DND-41 (cell line): Measurements from ENCODE around the gene MYH9.
"Not testable (repeated sequence)": the region's sequence is repeated elsewhere in the genome, so short reads cannot be mapped to it uniquely, and the experiment has no call there.

Experiments
- ATAC-seq: fragments of 200-7000 bp; cut with Tn5 transposase; 3 replicates; pipeline ENCODE4 v1.9.1; 2021; ENCODE audit warnings: low read depth; ENCODE audit not compliant: insufficient read depth
- DNase-seq: peaks from one replicate; pipeline ENCODE4 v3.0.0-alpha.2; 2020
- H2AFZ ChIP-seq: 2 replicates; pipeline ENCODE4 v1.6.0; 2012; ENCODE audit warnings: low read depth, low read length
- H3K27ac ChIP-seq: 2 replicates; pipeline ENCODE4 v1.5.1; 2012; ENCODE audit warnings: low read length, inconsistent platforms
- H3K27me3 ChIP-seq: fragments of 200-600 bp; sonication (generic); 2 replicates; pipeline ENCODE4 v1.6.0; 2012; ENCODE audit warnings: low read length, mild to moderate bottlenecking, inconsistent platforms; ENCODE audit not compliant: insufficient read depth, poor library complexity
- H3K36me3 ChIP-seq: 2 replicates; pipeline ENCODE4 v1.5.1; 2012; ENCODE audit warnings: low read length, inconsistent platforms; ENCODE audit not compliant: insufficient read depth
- H3K4me1 ChIP-seq: 2 replicates; pipeline ENCODE4 v1.5.1; 2012; ENCODE audit warnings: mild to moderate bottlenecking, low read length; ENCODE audit not compliant: insufficient read depth
- H3K4me2 ChIP-seq: 2 replicates; pipeline ENCODE4 v1.6.0; 2012; ENCODE audit warnings: mild to moderate bottlenecking, moderate library complexity, low read length, inconsistent platforms; ENCODE audit not compliant: insufficient read depth
- H3K4me3 ChIP-seq, 2 experiments: fragments of 200-600 bp in 1 of 2; shearing (Covaris generic) in 1 of 2; 2 replicates each; pipeline ENCODE4 v1.5.1; 2012 to 2016; ENCODE audit warnings: inconsistent platforms in 2 of 2, low read length in 2 of 2, mild to moderate bottlenecking in 2 of 2, low read depth in 1 of 2, moderate library complexity in 1 of 2
- H3K79me2 ChIP-seq: 2 replicates; pipeline ENCODE4 v1.6.0; 2012; ENCODE audit warnings: low read length, inconsistent platforms; ENCODE audit not compliant: insufficient read depth
- H3K9ac ChIP-seq: 2 replicates; pipeline ENCODE4 v1.6.0; 2012; ENCODE audit warnings: low read depth, mild to moderate bottlenecking, inconsistent platforms, low read length, moderate library complexity
- H3K9me3 ChIP-seq: 2 replicates; pipeline ENCODE4 v1.5.1; 2012; ENCODE audit warnings: low read length, moderate library complexity, mild to moderate bottlenecking, inconsistent platforms; ENCODE audit not compliant: insufficient read depth, severe bottlenecking
- H4K20me1 ChIP-seq: 2 replicates; pipeline ENCODE4 v1.6.0; 2012; ENCODE audit warnings: low read length; ENCODE audit not compliant: insufficient read depth
- EZH2 ChIP-seq: IDR thresholded peaks from 3 replicates; pipeline ENCODE4 v1.6.1; 2012; ENCODE audit warnings: borderline replicate concordance, low read depth, mild to moderate bottlenecking, moderate library complexity, low read length, inconsistent platforms; ENCODE audit not compliant: severe bottlenecking
- TF ChIP-seq, protein P1 (sequence below): IDR thresholded peaks from 2 replicates; pipeline ENCODE4 v1.5.1; 2012; ENCODE audit warnings: borderline replicate concordance, low read length, moderate library complexity, mild to moderate bottlenecking; ENCODE audit not compliant: poor library complexity, severe bottlenecking; ENCODE audit errors: extremely low read depth

MYH9 gene

DNA sequence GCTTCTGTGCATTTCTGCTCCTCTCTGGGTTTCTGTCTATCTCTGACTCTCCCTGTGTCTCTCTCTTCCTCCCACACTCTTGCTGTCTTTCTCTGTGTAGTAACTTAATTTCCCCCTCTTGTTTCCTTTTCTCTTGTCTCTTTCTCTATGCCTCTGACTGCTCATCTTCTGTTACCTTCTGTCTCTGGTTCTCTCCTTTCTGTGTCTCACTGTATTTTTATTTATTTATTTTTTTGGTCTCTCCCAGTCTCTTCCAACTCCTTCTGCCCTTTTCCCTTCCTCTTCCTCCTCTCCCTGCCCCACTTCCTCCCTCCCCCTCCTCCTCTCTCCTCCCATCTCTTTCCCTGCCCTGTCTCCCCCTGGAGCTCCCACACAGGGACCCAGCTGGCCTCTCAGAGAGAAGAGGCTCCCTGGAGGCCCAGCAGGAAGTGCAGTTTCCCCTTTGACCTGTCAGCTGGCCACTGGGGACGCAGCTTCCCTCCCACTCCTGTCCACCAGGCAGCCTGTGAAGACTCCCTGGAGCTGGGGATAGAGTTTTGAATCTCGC is 38.3 kb upstream of the MYH9 start:
- Histone ChIP-seq H3K27me3 (no peaks in the 10 kb centered on the region), H3K9ac (no peak overlapping the region), H3K4me3 (no peak overlapping the region), H4K20me1 (no peaks in the 10 kb centered on the region), H3K27ac (no peak overlapping the region), H3K4me1 (no peaks in the 10 kb centered on the region), H3K79me2 (no peaks in the 10 kb centered on the region), H3K36me3 (no peaks in the 10 kb centered on the region), H3K9me3 (no peaks in the 10 kb centered on the region), H2AFZ (no peak overlapping the region), H3K4me2 (no peak overlapping the region)
- no peak for ATAC-seq
- no peak for DNase-seq
- TF ChIP-seq, protein P1, sequence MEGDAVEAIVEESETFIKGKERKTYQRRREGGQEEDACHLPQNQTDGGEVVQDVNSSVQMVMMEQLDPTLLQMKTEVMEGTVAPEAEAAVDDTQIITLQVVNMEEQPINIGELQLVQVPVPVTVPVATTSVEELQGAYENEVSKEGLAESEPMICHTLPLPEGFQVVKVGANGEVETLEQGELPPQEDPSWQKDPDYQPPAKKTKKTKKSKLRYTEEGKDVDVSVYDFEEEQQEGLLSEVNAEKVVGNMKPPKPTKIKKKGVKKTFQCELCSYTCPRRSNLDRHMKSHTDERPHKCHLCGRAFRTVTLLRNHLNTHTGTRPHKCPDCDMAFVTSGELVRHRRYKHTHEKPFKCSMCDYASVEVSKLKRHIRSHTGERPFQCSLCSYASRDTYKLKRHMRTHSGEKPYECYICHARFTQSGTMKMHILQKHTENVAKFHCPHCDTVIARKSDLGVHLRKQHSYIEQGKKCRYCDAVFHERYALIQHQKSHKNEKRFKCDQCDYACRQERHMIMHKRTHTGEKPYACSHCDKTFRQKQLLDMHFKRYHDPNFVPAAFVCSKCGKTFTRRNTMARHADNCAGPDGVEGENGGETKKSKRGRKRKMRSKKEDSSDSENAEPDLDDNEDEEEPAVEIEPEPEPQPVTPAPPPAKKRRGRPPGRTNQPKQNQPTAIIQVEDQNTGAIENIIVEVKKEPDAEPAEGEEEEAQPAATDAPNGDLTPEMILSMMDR: no peak
- no peak for TF ChIP-seq EZH2

DNA sequence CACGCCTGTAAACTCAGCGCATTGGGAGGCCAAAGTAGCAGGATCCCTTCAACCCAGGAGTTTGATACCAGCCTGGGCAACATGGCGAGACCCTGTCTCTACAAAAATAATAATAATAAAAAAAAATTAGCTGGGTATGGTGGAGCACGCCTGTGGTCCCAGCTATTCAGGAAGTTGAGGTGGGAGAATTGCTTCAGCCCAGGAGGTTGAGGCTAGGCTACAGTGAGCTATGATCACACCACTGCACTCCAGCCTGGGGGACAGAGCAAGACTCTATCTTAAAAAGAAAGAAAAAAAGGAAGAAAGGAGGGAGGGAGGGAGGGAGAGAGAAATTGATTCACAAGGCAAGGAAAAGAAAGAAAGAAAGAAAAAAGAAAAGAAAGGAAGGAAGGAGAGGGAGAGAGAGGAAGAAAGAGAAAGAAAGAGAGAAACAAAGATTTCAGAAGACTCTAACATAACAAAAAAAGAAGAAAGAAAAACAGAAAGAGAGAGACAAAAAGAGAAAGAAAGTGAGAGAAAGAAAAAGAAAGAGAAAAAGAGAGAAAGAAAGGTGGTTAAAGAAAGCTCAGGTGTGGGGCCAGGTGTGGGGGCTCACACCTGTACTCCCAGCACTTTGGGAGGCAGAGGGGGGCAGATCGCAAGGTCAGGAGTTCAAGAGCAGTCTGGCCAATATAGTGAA is 37.3 kb upstream of the MYH9 start:
- H3K4me3 ChIP-seq: no peak overlapping the region
- no peaks in the 10 kb centered on the region for H4K20me1 ChIP-seq
- H3K4me2 ChIP-seq: no peak overlapping the region
- H2AFZ ChIP-seq: no peak overlapping the region
- no peak for TF ChIP-seq EZH2
- TF ChIP-seq, protein P1: no peak
- no peaks in the 10 kb centered on the region for H3K79me2 ChIP-seq
- no peaks in the 10 kb centered on the region for H3K4me1 ChIP-seq
- H3K27me3 ChIP-seq: no peaks in the 10 kb centered on the region
- H3K36me3 ChIP-seq: no peaks in the 10 kb centered on the region
- no peak overlapping the region for H3K9ac ChIP-seq
- DNase-seq (no peak), ATAC-seq (0 out of 3 replicates have a peak, but pooled peaks have one; percentile 44)
- H3K9me3 ChIP-seq: no peaks in the 10 kb centered on the region
- no peak overlapping the region for H3K27ac ChIP-seq

DNA sequence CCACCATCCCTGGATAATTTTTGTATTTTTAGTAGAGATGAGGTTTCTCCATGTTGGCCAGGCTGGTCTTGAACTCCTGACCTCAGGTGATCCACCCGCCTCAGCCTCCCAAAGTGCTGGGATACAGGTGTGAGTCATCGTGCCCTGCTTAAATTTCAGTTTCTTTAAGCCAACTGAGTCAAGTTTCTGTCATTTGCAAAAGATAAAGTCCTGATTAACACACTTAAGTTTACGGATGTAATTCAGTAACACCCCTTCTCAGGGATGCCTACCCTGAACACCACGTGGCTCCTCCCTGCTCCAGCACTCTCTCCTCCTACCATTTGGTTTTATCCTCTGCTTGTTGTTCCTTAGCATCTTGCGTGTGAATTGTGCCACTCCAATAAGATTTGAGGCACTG is 36.7 kb upstream of the MYH9 start:
- 0 out of 2 replicates have a peak overlapping the region, but pooled peaks have one; percentile 36 for H3K27ac ChIP-seq
- H2AFZ ChIP-seq, H3K9ac ChIP-seq, H3K4me2 ChIP-seq, H4K20me1 ChIP-seq, DNase-seq, ATAC-seq, H3K9me3 ChIP-seq, H3K4me1 ChIP-seq, H3K36me3 ChIP-seq, H3K27me3 ChIP-seq, H3K4me3 ChIP-seq, H3K79me2 ChIP-seq: not testable (repeated sequence)

DNA sequence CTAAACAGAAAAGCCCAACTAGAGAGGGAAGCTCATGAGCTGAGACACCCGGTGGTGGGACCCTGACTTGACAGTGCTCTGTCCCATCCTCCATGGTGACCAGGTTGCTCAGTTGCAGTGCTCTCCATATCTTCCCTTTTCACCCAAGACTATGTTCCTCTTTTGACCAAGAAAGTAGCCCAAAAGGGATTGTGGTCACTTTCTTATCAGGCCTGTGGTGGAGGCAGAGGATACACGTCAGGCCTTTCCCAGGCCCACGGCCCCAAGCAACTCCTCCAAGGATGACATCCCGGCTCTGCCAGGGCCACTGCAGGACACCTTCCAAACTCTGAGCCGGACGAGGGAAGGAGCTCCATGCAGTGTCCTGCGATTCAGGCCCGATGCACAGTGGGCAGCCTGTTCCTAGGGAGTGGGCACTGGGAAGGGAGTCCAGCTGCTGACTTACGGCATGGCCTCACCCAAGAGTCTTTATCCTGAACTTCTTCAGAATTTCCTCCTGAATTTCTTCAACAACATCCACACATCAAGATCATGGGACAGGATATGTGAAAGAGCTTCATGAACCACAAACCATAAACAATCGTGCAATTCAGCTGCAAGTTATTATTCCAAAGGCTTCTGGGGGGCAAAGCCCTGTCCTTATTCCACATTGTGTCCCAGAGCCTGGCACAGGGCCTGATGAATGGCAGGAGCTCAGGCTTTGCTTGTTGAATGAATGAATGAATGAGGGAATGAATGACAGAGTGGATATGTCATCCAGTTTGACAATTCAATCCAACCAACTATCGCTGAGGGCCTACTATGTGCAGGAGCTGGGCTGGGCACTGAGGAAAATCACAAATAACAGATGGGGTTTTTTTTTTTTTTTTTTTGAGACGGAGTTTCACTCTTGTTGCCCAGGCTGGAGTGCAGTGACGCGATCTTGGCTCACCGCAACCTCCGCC is 36.0 kb upstream of the MYH9 start:
- H3K4me2 ChIP-seq: no peak overlapping the region
- no peak for DNase-seq
- H4K20me1 ChIP-seq: no peaks in the 10 kb centered on the region
- H3K4me3 ChIP-seq: no peak overlapping the region
- no peak overlapping the region for H2AFZ ChIP-seq
- ATAC-seq: no peak
- H3K36me3 ChIP-seq: no peaks in the 10 kb centered on the region
- no peaks in the 10 kb centered on the region for H3K79me2 ChIP-seq
- TF ChIP-seq EZH2: no peak
- TF ChIP-seq, protein P1: peak; percentile 23
- no peaks in the 10 kb centered on the region for H3K9me3 ChIP-seq
- H3K27me3 ChIP-seq: no peaks in the 10 kb centered on the region
- H3K27ac ChIP-seq: no peak overlapping the region
- H3K9ac ChIP-seq: no peak overlapping the region
- peaks cover 9% of the 10 kb centered on the region for H3K4me1 ChIP-seq
